Lower lobe of right lung (tissue), 2 donors: ENCODE results near the gene DRICH1. TPM values are rescaled to one million over a fixed set of nuclear protein-coding genes. Genes with fewer than 3 reads are reported as not detected.
"Not testable (repeated sequence)": the region's sequence is repeated elsewhere in the genome, so short reads cannot be mapped to it uniquely, and the experiment has no call there.

ENCODE experiments used
- ATAC-seq, 2 donors: fragments of 200-7000 bp; cut with Tn5 transposase; one replicate each; pipeline ENCODE4 v1.9.1; 2020 to 2022; ENCODE audit warnings: mild to moderate bottlenecking in 2 of 2, moderate library complexity in 2 of 2
- DNase-seq: peaks from one replicate; pipeline ENCODE4 v3.0.0-alpha.2; 2020
- H3K27ac ChIP-seq: fragments of 200-600 bp; one replicate; pipeline ENCODE4 v1.8.0; 2022
- H3K27me3 ChIP-seq: fragments of 200-600 bp; one replicate; pipeline ENCODE4 v1.8.0; 2022; ENCODE audit warnings: low read depth
- H3K36me3 ChIP-seq: fragments of 200-600 bp; one replicate; pipeline ENCODE4 v1.8.0; 2022; ENCODE audit warnings: mild to moderate bottlenecking
- H3K4me1 ChIP-seq: fragments of 200-600 bp; one replicate; pipeline ENCODE4 v1.8.0; 2022
- H3K4me3 ChIP-seq: fragments of 200-600 bp; one replicate; pipeline ENCODE4 v1.8.0; 2022; ENCODE audit warnings: mild to moderate bottlenecking
- H3K9me3 ChIP-seq: fragments of 200-600 bp; one replicate; pipeline ENCODE4 v1.8.0; 2022
- CTCF ChIP-seq: fragments of 200-600 bp; IDR thresholded peaks from one replicate; pipeline ENCODE4 v1.8.0; 2022; ENCODE audit warnings: antibody characterized with exemption, mild to moderate bottlenecking
- intact Hi-C: fragments of 100-400 bp; cut with DNase I; formaldehyde crosslinking; loops from one replicate; pipeline ENCODE4 v1.11.0; 2022
- total RNA-seq: library from RNA; stranded (reverse); fragmentation: NEBNext Ultra II Directional; extraction: Animal tissue kit (Norgen Biotek cat#: 25700); gene quantifications from one replicate; pipeline ENCODE4 v1.2.1, GENCODE V29; 2021
- donor health status: DM: no; HTN: yes; CAD: no; lungs with severe emphysema.

The DRICH1 gene
- total RNA-seq, 1 donor from 2014 or later, result 1.6 TPM

- peak in 1 of 2 donors; percentile 15 for ATAC-seq
- intact Hi-C loops, result no loop called here
Observed at GRCh38 chr22:23670378-23671295, 38.5 kb upstream of the DRICH1 start.

GRCh38 chr22:23660381-23660780 is 28.3 kb upstream of the DRICH1 start:
- DNase-seq, ATAC-seq, H3K27ac ChIP-seq, H3K27me3 ChIP-seq, H3K9me3 ChIP-seq, H3K4me1 ChIP-seq, H3K4me3 ChIP-seq, intact Hi-C loops: not testable (repeated sequence)
- peaks cover 25% of the 10 kb centered on the region for H3K36me3 ChIP-seq

More at GRCh38 chr22:23670378-23671295, 38.5 kb upstream of the DRICH1 start:
- Histone ChIP-seq H3K27me3 (no peaks in the 10 kb centered on the region), H3K4me1 (no peaks in the 10 kb centered on the region), H3K27ac (no peak overlapping the region), H3K9me3 (no peaks in the 10 kb centered on the region), H3K4me3 (no peak overlapping the region), H3K36me3 (no peaks in the 10 kb centered on the region)
- no peak for DNase-seq
- no peak for TF ChIP-seq CTCF

GRCh38 chr22:23657727-23658126 is 25.6 kb upstream of the DRICH1 start:
- no peak overlapping the region for H3K27ac ChIP-seq
- no peak for DNase-seq
- no peak for TF ChIP-seq CTCF
- no peak for ATAC-seq
- H3K4me3 ChIP-seq, result no peak overlapping the region
- intact Hi-C loops, result no loop called here
- H3K9me3 ChIP-seq, result no peaks in the 10 kb centered on the region
- peaks cover 20% of the 10 kb centered on the region for H3K36me3 ChIP-seq
- H3K27me3 ChIP-seq, result no peaks in the 10 kb centered on the region
- H3K4me1 ChIP-seq, result no peaks in the 10 kb centered on the region

- peaks cover 19% of the 10 kb centered on the region for H3K36me3 ChIP-seq
- no peak overlapping the region for H3K4me3 ChIP-seq
- no peak for ATAC-seq
- H3K27ac ChIP-seq, result no peak overlapping the region
- H3K4me1 ChIP-seq, result no peaks in the 10 kb centered on the region
- no peak for TF ChIP-seq CTCF
- no peaks in the 10 kb centered on the region for H3K27me3 ChIP-seq
- intact Hi-C loops, result no loop called here
- no peaks in the 10 kb centered on the region for H3K9me3 ChIP-seq
- DNase-seq, result no peak
Observed at GRCh38 chr22:23655891-23656475, 23.9 kb upstream of the DRICH1 start.

- no peak overlapping the region for H3K27ac ChIP-seq
- intact Hi-C loops, result no loop called here
- DNase-seq, result no peak
Observed at GRCh38 chr22:23652711-23653110, 20.6 kb upstream of the DRICH1 start.

More at GRCh38 chr22:23652711-23653110, 20.6 kb upstream of the DRICH1 start:
- Histone ChIP-seq H3K27me3 (no peaks in the 10 kb centered on the region), H3K4me3 (no peak overlapping the region), H3K9me3 (no peaks in the 10 kb centered on the region), H3K4me1 (no peaks in the 10 kb centered on the region), H3K36me3 (peaks cover 3% of the 10 kb centered on the region)
- ATAC-seq, result no peak
- no peak for TF ChIP-seq CTCF
